ENCODE results near the gene C1orf35. TPM values are rescaled to one million over a fixed set of nuclear protein-coding genes. Genes with fewer than 3 reads are reported as not detected.

The C1orf35 gene
- total RNA-seq, 1 experiment from 2014 or later: 31.0 TPM

DNA sequence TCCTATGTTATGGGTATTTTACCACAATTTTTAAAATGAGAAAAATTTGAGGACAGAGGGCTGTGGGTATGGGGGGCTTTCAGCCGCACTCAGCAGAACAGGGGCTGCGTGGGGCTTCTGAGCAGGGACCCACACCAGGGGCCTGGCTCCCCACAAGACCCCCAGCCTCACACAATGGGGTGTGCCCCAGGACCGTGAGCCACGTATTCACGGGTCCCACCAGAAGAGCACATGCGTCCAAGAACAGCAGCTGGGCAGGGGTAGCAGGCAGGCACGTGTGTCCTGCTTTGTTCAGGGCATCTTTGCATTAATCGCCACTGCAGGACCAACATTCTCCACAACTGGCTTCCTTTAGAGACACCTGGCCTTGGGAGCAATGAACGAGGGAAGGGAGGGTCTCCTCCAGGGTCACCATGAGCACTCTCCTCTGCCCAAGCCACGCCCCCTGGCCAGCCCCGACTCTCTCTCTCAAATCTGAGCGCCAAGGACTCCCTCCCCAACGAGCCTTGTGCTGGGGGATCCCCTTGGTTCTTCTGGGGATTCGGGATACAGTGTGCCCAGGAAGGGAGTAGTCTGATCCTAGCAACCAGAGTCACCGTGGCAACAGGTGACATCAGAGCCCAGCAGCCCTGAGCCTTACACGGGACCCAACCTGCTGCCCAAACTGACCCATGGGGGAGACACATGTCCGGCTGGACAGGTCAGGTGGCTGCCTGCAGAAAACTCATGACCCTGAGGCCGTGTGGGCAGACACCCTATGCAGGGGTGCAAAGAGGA lies 28.0 kb downstream of the C1orf35 start:
- Histone ChIP-seq H2AFZ (ENCODE audit: low read length) (no peak overlapping the region), H3K14ac (ENCODE audit: insufficient read depth, low read length) (no peak overlapping the region), H3K27ac (ENCODE audit: insufficient read length, low read depth, low read length) (no peak overlapping the region), H3K56ac (ENCODE audit: insufficient read length, low read depth, low read length) (no peak overlapping the region), H3K9ac (ENCODE audit: extremely low read depth, insufficient read length, low read length) (no peak overlapping the region), H4K91ac (ENCODE audit: insufficient read length, low read depth, low read length) (no peak overlapping the region), H3K4ac (ENCODE audit: low read depth, low read length) (no peak overlapping the region), H2AK5ac (ENCODE audit: insufficient read length, low read length) (no peak overlapping the region), H3K27me3 (ENCODE audit: insufficient read depth, low read length) (peaks cover 67% of the 10 kb centered on the region; the same call in 1 of the 2 replicates), H2BK120ac (ENCODE audit: low read depth, low read length, poor library complexity, severe bottlenecking) (no peak overlapping the region), H3K18ac (ENCODE audit: insufficient read length, low read depth, low read length) (no peak overlapping the region), H4K5ac (ENCODE audit: insufficient read length, low read depth, low read length) (no peak overlapping the region), H2BK15ac (ENCODE audit: low read depth, low read length) (no peak overlapping the region), H2BK12ac (ENCODE audit: insufficient read length, low read depth, low read length) (no peak overlapping the region), H3K23me2 (ENCODE audit: insufficient read length, low read depth, low read length, poor library complexity, severe bottlenecking) (no peaks in the 10 kb centered on the region), H2BK5ac (ENCODE audit: insufficient read length, low read length) (no peak overlapping the region), H4K20me1 (ENCODE audit: control insufficient read depth, insufficient read depth, insufficient read length) (no peaks in the 10 kb centered on the region), H3K4me1 (ENCODE audit: insufficient read depth, low read length) (no peaks in the 10 kb centered on the region; the same call in 1 of the 2 replicates), H3K23ac (ENCODE audit: insufficient read length, low read depth, low read length) (no peak overlapping the region), H4K8ac (replicated peaks; ENCODE audit: insufficient read length, low read depth, low read length) (no peak overlapping the region), H3K79me2 (ENCODE audit: insufficient read depth, low read length) (no peaks in the 10 kb centered on the region), H3K4me2 (ENCODE audit: insufficient read depth, insufficient read length, low read length) (no peak overlapping the region), H2BK20ac (ENCODE audit: low read depth, low read length, poor library complexity, severe bottlenecking) (no peak overlapping the region), H3T11ph (ENCODE audit: low read length) (no peak overlapping the region), H3K79me1 (ENCODE audit: insufficient read depth, low read depth, low read length, poor library complexity, severe bottlenecking) (no peaks in the 10 kb centered on the region), H3K9me3 (ENCODE audit: control insufficient read depth, low read depth, low read length) (no peaks in the 10 kb centered on the region)
- Mint-ChIP-seq H3K27me3 (ENCODE audit: low read depth) (peaks cover 96% of the 10 kb centered on the region), H3K4me3 (no peak overlapping the region), H3K36me3 (ENCODE audit: insufficient read depth in 1 of 3, low read depth in 3 of 3) (no peaks in the 10 kb centered on the region), H3K4me1 (peaks cover 16 to 33% of the 10 kb centered on the region in 2 experiments), H3K9me3 (no peaks in the 10 kb centered on the region), H3K27ac (no peak overlapping the region)
- peak; percentile 44 for DNase-seq
- no CpG with 5 or more reads among the region's 18 CpGs for WGBS (ENCODE audit: extremely low coverage, insufficient read length, low lambda C conversion rate)
- TF ChIP-seq, protein P1, sequence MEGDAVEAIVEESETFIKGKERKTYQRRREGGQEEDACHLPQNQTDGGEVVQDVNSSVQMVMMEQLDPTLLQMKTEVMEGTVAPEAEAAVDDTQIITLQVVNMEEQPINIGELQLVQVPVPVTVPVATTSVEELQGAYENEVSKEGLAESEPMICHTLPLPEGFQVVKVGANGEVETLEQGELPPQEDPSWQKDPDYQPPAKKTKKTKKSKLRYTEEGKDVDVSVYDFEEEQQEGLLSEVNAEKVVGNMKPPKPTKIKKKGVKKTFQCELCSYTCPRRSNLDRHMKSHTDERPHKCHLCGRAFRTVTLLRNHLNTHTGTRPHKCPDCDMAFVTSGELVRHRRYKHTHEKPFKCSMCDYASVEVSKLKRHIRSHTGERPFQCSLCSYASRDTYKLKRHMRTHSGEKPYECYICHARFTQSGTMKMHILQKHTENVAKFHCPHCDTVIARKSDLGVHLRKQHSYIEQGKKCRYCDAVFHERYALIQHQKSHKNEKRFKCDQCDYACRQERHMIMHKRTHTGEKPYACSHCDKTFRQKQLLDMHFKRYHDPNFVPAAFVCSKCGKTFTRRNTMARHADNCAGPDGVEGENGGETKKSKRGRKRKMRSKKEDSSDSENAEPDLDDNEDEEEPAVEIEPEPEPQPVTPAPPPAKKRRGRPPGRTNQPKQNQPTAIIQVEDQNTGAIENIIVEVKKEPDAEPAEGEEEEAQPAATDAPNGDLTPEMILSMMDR (conservative IDR thresholded peaks at IDR 0.05): no peak
